Hematopoietic multipotent progenitor cell treated with erythropoietin and hydrocortisone succinate and interleukin-3 and kit ligand, for 17 days (in vitro differentiated cells): ENCODE data around the gene SASH3.
"Not testable (repeated sequence)": the region's sequence is repeated elsewhere in the genome, so short reads cannot be mapped to it uniquely, and the experiment has no call there.

Experiments
- DNase-seq: peaks from one replicate; pipeline ENCODE4 v3.0.0-alpha.2; 2015; ENCODE audit warnings: low spot score

SASH3 gene

DNA sequence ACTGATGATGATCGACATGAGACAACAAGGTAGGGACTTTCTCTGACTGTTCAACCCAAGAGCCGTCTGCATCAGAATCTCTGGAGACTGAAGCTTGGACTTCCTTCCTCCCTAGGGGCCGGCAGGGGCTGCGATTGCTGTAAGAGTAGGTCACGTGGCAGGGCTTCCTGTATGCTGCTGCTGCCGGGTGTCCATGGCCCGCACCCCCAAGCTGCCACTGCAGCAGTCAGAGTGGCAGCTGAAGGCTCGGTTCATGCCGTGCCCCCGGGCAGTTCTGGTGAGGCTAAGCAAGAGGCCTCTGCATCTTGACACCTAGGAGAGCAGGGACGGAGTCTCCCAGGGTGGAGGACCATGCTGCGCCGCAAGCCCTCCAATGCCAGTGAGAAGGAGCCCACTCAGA is at the start of gene SASH3:
Gene SASH3 (plus strand): TSS at position 203 of the 400 bp plus-strand sequence. CDS start 149 bp downstream, at position 352.
- DNase-seq = no peak

DNA sequence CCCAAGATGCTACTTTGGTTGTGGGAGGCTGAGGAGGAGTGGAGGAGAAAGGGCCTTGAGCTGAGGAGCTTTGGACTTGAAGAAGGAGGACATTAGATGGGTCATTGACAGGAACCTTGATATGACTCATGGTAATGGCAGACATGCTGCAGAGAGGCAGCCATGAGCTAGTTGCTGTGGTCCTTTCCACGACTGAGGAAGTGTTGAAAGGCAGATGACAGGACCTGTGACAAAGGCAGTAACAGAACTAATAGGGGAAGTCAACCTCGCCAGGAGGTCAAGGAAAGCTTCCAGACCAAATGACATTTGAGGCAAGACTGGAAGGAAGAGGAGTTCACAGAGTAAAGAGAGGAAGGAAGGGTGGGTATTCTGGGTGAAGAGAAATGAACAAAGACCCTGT is 48.5 kb upstream of the SASH3 start:
- DNase-seq = no peak

DNA sequence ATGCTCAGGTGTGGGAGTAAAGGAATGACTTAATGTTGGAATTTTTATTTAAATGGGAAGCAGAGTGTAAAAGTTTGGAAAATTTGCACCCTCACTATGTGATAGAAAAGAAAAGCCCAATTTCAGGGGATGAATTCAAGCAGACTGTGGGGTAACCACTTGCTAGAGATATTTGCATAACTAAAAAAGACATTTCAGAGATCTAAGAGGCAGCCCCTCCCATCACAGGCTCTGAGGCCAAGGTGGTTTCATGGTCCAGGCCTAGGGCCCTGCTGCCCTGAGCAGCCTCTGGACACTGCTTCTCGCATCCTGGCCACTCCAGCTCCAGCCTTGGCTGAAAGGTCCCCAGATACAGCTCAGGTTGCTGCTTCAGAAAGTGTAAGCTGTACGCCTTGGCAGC is 46.9 kb upstream of the SASH3 start:
- DNase-seq = no peak

DNA sequence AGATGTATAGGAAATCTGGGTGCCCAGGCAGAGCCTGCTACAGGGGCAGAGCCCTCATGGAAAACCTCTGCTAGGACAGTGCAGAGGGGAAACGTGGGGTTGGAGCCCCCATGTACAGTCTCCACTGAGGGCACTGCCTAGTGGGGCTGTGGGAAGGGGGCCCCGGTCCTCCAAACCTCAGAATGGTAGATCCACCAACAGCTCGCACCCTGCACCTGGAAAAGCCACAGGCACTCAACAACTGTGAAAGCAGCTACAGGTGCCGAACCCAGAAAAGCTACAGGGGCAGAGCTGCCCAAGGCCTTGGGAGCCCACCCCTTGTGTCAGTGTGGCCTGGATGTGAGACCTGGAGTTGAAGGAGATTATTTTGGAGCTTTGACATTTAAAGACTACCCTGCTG is 46.4 kb upstream of the SASH3 start:
- no peak for DNase-seq

DNA sequence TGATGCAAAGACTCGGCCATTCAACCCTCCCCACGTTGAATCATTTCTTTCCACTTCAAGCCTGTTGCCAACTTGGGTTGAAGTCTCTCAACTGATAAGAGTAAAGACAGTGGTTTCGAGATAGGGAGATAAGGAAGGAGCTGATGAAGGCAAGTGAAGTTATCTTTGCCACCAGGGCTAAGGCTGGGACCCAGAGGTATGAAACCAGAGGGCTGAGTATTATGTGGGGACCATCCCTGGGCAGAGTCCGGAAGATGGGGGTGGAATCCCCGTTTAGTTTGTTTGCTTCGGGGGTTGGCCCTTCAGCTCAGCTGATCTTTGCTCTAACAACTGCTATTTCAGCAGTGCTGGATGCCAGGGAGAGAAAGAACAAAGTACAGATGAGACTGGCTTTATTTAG is 43.3 kb upstream of the SASH3 start:
- no peak for DNase-seq

GRCh38 chrX:129737916-129738315 is 41.8 kb upstream of the SASH3 start:
- no peak for DNase-seq

DNA sequence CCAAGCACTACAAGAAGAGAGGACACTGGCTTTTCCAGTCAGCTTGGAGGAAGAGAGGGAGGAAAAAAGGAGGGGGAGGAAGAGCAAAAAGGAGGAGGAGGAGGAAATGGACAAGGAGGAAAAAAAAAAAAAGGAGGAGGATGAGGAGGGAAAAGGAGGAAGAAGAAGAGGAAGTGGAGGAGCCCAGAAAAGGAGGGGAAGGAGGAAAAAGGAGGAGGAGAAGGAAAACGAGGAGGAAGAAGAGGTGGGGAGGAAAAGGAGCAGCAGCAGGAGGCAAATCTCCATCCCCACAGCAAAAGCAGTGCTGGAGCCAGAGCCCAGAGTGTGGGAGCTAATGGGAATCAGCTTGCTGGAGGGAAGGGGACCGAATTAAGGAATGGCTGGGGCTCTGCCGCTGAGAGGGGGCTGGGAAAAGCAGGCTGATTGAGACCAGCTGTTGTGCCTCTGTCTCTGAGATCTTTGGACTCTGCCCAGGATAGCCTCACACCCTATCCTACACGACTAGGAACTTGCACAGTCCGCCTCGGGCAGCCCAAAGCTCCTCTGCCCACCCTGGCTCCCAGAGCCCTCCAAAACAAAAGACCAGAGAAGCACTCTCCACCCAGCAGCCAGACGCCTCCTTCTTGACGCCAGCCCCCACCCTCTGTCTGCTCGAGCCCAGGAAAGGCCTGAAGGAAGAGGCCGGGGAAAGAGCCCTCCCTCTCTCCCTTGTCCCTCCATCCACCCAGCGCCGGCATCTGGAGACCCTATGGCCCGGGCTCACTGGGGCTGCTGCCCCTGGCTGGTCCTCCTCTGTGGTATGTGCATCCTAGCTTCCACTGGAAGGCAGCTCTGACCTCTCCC is 41.1 kb upstream of the SASH3 start, which contains the start of gene XPNPEP2:
Gene XPNPEP2 (plus strand): TSS at position 514 of the 843 bp plus-strand sequence. CDS start 235 bp downstream, at position 749.
- no peak for DNase-seq

GRCh38 chrX:129739578-129739977 is 40.2 kb upstream of the SASH3 start:
- no peak for DNase-seq

GRCh38 chrX:129741880-129742758 is 37.6 kb upstream of the SASH3 start:
- DNase-seq = no peak

GRCh38 chrX:129742759-129743152 is 37.0 kb upstream of the SASH3 start:
- not testable (repeated sequence) for DNase-seq

GRCh38 chrX:129743821-129744220 is 35.9 kb upstream of the SASH3 start:
- no peak for DNase-seq

DNA sequence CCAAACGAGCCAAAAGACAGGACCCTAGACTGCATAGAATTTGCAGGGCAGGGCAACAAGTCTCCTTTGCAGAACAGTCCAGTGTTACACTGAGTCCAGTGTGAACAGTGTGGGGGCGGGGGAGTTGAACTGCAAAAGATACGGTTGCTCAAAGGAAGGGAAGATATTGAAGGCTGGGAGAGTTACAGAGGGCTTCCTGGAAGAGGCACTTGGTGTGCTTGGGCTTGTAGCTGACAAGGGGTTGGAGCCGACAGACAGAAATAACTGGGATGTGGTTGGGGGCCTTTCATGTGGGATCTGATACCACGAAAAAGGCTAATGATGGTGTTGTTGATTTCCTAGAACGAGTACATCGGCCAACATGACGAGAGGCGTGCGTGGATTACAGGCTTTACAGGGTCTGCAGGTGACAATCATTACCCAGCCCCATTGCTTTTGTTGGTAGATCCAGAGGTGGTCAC is 34.9 kb upstream of the SASH3 start:
- DNase-seq = no peak

DNA sequence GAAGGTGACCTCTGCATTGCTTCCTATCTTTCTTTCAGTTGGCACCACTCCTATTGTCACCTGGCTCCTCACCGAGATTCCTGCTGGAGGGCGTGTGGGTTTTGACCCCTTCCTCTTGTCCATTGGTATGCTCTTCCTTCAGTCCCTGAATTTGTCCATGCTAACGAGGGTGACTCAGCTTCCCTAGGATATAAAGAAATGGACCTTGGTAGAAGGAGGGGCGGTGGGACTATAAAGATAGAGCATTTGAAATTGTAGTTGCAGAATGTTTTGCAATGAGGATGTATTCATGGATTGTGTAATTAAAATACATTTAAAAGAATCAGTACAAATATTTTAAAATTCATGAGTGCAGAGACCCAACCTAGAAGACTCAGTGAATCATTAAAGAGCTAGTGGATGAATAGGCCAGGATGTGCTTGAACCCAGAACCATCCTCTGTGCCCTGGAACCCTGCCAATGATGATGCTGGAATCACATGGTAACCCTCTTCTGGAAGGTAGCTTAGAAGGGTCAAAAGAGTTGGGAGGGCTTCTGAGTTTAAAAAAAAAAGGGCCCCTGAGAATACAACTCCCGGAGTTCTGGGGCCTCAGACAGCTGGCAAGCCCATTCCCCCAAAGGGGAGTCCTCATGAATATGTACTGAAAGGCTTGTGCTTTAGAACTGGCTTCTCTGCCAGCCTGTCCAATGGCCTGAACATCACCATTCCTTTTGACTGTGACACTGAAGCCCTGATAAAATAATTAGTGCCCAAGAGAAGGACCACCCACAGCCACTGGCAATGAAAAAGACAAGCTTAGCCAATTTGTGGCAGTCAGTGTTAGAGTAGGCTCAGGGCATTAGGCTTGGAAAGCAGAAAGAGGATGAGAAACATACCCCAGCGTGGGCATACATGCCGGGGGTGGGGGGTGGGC is 32.9 kb upstream of the SASH3 start:
- DNase-seq = no peak

DNA sequence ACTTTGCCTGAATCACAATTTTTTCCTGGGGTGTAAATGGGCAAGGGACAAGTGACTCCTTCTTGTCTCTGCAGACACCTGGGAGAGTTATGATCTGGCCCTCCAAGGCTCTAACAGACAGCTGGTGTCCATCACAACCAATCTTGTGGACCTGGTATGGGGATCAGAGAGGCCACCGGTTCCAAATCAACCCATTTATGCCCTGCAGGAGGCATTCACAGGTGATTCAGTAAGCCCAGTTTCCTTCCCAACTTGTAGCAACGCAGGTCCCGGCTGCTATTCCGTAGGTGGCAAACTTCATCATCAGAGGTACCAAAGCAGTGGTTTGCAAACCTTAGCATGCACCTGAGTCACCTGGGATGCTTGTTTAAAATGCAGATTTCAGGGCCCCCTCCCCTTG is 32.2 kb upstream of the SASH3 start:
- no peak for DNase-seq

DNA sequence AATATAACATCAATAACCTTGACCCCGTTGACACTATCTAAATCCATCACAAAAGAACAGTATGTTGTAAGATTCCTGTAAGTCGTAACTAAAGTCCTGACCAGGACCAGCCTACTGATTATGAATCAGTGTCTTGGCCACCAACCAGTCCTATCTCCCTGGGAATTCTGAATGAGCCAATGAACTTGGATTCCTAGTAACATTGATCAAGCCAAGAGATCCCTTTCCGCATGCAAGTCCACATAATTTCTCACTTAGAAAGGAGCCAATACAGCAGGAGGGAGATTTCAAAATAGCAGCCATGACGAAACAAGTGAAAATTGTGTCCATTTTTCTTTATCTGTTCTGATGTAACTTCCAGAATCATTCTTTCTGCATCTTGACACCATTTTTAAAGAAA is 31.4 kb upstream of the SASH3 start:
- DNase-seq = no peak

- DNase-seq = no peak
Observed at GRCh38 chrX:129749069-129749468, 30.7 kb upstream of the SASH3 start.

DNA sequence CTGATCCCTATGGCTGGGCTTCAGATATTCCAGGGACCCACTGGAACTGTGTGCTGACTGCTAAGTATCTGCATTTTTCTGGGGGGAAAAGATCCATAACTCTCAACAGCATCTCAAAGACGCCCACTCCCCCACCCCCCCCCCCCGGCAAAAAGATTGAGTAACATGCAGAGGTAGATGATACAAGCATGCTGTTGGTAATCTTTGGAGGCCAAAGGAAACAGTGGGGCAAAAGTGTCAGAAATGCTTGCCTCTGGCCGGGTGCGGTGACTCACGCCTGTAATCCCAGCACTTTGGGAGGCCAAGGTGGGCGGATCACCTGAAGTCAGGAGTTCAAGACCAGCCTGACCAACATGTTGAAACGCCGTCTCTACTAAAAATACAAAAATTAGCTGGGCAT is 28.8 kb upstream of the SASH3 start:
- no peak for DNase-seq

- DNase-seq = no peak
Observed at GRCh38 chrX:129754056-129755024, 25.4 kb upstream of the SASH3 start.

- DNase-seq = no peak
Observed at GRCh38 chrX:129755779-129756650, 23.7 kb upstream of the SASH3 start.
